Measurements from ENCODE around the gene AMOTL1.

DNA sequence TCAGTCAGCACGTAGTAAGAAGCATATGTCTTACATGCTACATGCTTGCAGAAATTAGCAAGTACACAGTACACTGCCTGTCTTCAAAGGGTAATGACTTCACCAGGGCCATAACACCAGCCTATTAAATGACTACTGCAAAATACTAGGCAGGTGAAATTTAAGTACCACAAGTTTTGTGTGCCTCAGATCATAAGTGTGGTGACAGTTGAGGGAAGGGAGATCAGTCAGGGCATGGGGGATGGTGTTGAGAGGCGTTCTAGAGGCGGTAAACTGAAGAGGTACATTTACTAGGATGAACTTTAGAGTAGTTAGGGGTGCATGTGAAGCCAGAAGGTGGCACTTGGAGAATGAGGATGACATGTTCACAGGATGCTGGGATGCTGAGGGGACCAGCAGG, 22.0 kb downstream of the AMOTL1 start:
- no peak for TF ChIP-seq CTCF (IDR thresholded peaks at IDR 0.05)
- TF ChIP-seq POLR2A (IDR thresholded peaks at IDR 0.05) = no peak
